Measurements from ENCODE around the gene LAX1. TPM values are rescaled to one million over a fixed set of nuclear protein-coding genes. Genes with fewer than 3 reads are reported as not detected.

Gene LAX1
- total and polyA plus RNA-seq, 4 experiments from 2014 or later: 5.5 to 41.2 (median 38.1) TPM

GRCh38 chr1:203799157-203799556 is 34.2 kb downstream of the LAX1 start:
- no peaks in the 10 kb centered on the region for H3K27me3 Mint-ChIP-seq
- Histone ChIP-seq H3K27ac (ENCODE audit: low read depth, low read length) (no peak overlapping the region), H3K4me3 (ENCODE audit: low read length in 2 of 2) (no peak overlapping the region), H3K36me3 (ENCODE audit: insufficient read depth, low read length) (peaks cover 19% of the 10 kb centered on the region), H3K9me3 (ENCODE audit: control insufficient read depth in 1 of 2, low read length in 2 of 2) (no peaks in the 10 kb centered on the region), H3K4me1 (ENCODE audit: insufficient read depth, low read length) (peaks cover 75% of the 10 kb centered on the region), H3K27me3 (ENCODE audit: insufficient read depth, low read length) (no peaks in the 10 kb centered on the region)
- intact Hi-C loops (cut with micrococcal nuclease): loop anchor here (5.0 to 10.0 kb wide), 4 partner anchors 54 to 1452 kb away; partner anchors contain the start of genes ATP2B4, PPP1R12B and RBBP5
- no peak for DNase-seq
- POLR2A ChIA-PET (ENCODE audit: partially characterized antibody): interaction anchor here (1.1 kb wide), 1 partner anchor 36 kb away, joined by 4 read pairs; no protein-coding TSS in a partner anchor
- CTCF ChIA-PET (ENCODE audit: partially characterized antibody): no interaction called here
- peak overlapping the region in 5 of 8 donors; percentile 1 to 66 (median 27) for H3K4me3 Mint-ChIP-seq
- peak overlapping the region in 2 of 7 donors; percentile 69 to 76 for H3K27ac Mint-ChIP-seq
- peaks cover 0 to 2% (median 0%) of the 10 kb centered on the region in 8 donors for H3K9me3 Mint-ChIP-seq
- H3K4me1 Mint-ChIP-seq: peaks cover 51 to 86% (median 68%) of the 10 kb centered on the region in 4 donors
- H3K36me3 Mint-ChIP-seq: peaks cover 28 to 57% of the 10 kb centered on the region in 2 donors

- Histone ChIP-seq H3K27me3 (ENCODE audit: insufficient read depth, low read length) (no peaks in the 10 kb centered on the region), H3K4me3 (ENCODE audit: low read length in 2 of 2) (no peak overlapping the region), H3K9me3 (ENCODE audit: control insufficient read depth in 1 of 2, low read length in 2 of 2) (no peaks in the 10 kb centered on the region), H3K4me1 (ENCODE audit: insufficient read depth, low read length) (peaks cover 71% of the 10 kb centered on the region), H3K36me3 (ENCODE audit: insufficient read depth, low read length) (peaks cover 19% of the 10 kb centered on the region), H3K27ac (ENCODE audit: low read depth, low read length) (no peak overlapping the region)
- peaks cover 32 to 62% of the 10 kb centered on the region in 2 donors for H3K36me3 Mint-ChIP-seq
- peak overlapping the region; percentile 13 to 80 (median 69) for H3K27ac Mint-ChIP-seq
- H3K4me3 Mint-ChIP-seq: peak overlapping the region in 6 of 8 donors; percentile 3 to 66 (median 16)
- intact Hi-C loops (cut with micrococcal nuclease): loop anchor here (5.0 to 10.0 kb wide), 4 partner anchors 55 to 1453 kb away; partner anchors contain the start of genes ATP2B4, PPP1R12B and RBBP5
- DNase-seq: no peak
- H3K4me1 Mint-ChIP-seq: peaks cover 53 to 88% (median 67%) of the 10 kb centered on the region in 4 donors
- ChIA-PET POLR2A (ENCODE audit: partially characterized antibody) (interaction anchor here (0.8 kb wide), 1 partner anchor 23 kb away, joined by 3 read pairs; no protein-coding TSS in a partner anchor), CTCF (ENCODE audit: partially characterized antibody) (no interaction called here)
- peaks cover 0 to 2% (median 0%) of the 10 kb centered on the region in 8 donors for H3K9me3 Mint-ChIP-seq
- no peaks in the 10 kb centered on the region for H3K27me3 Mint-ChIP-seq
Observed at GRCh38 chr1:203799971-203800370, 35.0 kb downstream of the LAX1 start.

GRCh38 chr1:203805689-203806088 is 40.7 kb downstream of the LAX1 start:
- Histone ChIP-seq H3K9me3 (ENCODE audit: control insufficient read depth in 1 of 2, low read length in 2 of 2) (no peaks in the 10 kb centered on the region), H3K27me3 (ENCODE audit: insufficient read depth, low read length) (no peaks in the 10 kb centered on the region), H3K36me3 (ENCODE audit: insufficient read depth, low read length) (peaks cover 5% of the 10 kb centered on the region), H3K4me3 (ENCODE audit: low read length in 2 of 2) (no peak overlapping the region), H3K4me1 (ENCODE audit: insufficient read depth, low read length) (peaks cover 24% of the 10 kb centered on the region), H3K27ac (ENCODE audit: low read depth, low read length) (no peak overlapping the region)
- ChIA-PET CTCF (ENCODE audit: partially characterized antibody) (no interaction called here), POLR2A (ENCODE audit: partially characterized antibody) (no interaction called here)
- Mint-ChIP-seq H3K27me3 (no peaks in the 10 kb centered on the region), H3K36me3 (peaks cover 31 to 47% of the 10 kb centered on the region in 2 donors), H3K4me1 (peaks cover 26 to 49% (median 41%) of the 10 kb centered on the region in 4 donors), H3K9me3 (no peaks in the 10 kb centered on the region), H3K4me3 (no peak overlapping the region), H3K27ac (peak overlapping the region in 2 of 7 donors; percentile 1 to 7)
- intact Hi-C loops (cut with micrococcal nuclease): no loop called here
- no peak for DNase-seq

GRCh38 chr1:203807196-203807595 is 42.2 kb downstream of the LAX1 start:
- no peak for DNase-seq
- Histone ChIP-seq H3K4me1 (ENCODE audit: insufficient read depth, low read length) (peaks cover 9% of the 10 kb centered on the region), H3K9me3 (ENCODE audit: control insufficient read depth in 1 of 2, low read length in 2 of 2) (no peaks in the 10 kb centered on the region), H3K36me3 (ENCODE audit: insufficient read depth, low read length) (peaks cover 5% of the 10 kb centered on the region), H3K27me3 (ENCODE audit: insufficient read depth, low read length) (no peaks in the 10 kb centered on the region), H3K27ac (ENCODE audit: low read depth, low read length) (no peak overlapping the region), H3K4me3 (ENCODE audit: low read length in 2 of 2) (no peak overlapping the region)
- Mint-ChIP-seq H3K4me1 (peaks cover 25 to 51% (median 33%) of the 10 kb centered on the region in 4 donors), H3K9me3 (no peaks in the 10 kb centered on the region), H3K27me3 (no peaks in the 10 kb centered on the region), H3K27ac (peak overlapping the region in 4 of 7 donors; percentile 25 to 70 (median 52)), H3K4me3 (no peak overlapping the region), H3K36me3 (peaks cover 34 to 55% of the 10 kb centered on the region in 2 donors)
- intact Hi-C loops (cut with micrococcal nuclease): no loop called here
- ChIA-PET CTCF (ENCODE audit: partially characterized antibody) (interaction anchor here (0.8 kb wide), 1 partner anchor 9 kb away, joined by 3 read pairs; no protein-coding TSS in a partner anchor), POLR2A (ENCODE audit: partially characterized antibody) (interaction anchor here (1.1 kb wide), 1 partner anchor 42 kb away, joined by 4 read pairs; the partner anchor contains the start of gene LAX1)

- H3K9me3 ChIP-seq (ENCODE audit: control insufficient read depth in 1 of 2, low read length in 2 of 2): no peaks in the 10 kb centered on the region
- Mint-ChIP-seq H3K36me3 (peaks cover 38 to 55% of the 10 kb centered on the region in 2 donors), H3K27me3 (no peaks in the 10 kb centered on the region), H3K9me3 (peaks cover 0 to 4% (median 0%) of the 10 kb centered on the region in 8 donors), H3K4me1 (peaks cover 19 to 28% (median 26%) of the 10 kb centered on the region in 4 donors), H3K27ac (peak overlapping the region in 5 of 7 donors; percentile 52 to 84 (median 62)), H3K4me3 (peak overlapping the region in 2 of 8 donors; percentile 6 to 34)
- no peaks in the 10 kb centered on the region for H3K4me1 ChIP-seq (ENCODE audit: insufficient read depth, low read length)
- H3K27me3 ChIP-seq (ENCODE audit: insufficient read depth, low read length): no peaks in the 10 kb centered on the region
- CTCF ChIA-PET (ENCODE audit: partially characterized antibody): interaction anchor here (0.7 kb wide), 1 partner anchor 310 kb away, joined by 3 read pairs; no protein-coding TSS in a partner anchor
- no peak for DNase-seq
- no peak overlapping the region for H3K27ac ChIP-seq (ENCODE audit: low read depth, low read length)
- intact Hi-C loops (cut with micrococcal nuclease): no loop called here
- POLR2A ChIA-PET (ENCODE audit: partially characterized antibody): interaction anchor here (0.8 to 1.0 kb wide), 2 partner anchors 131 to 161 kb away, joined by 3 read pairs; no protein-coding TSS in a partner anchor
- H3K36me3 ChIP-seq (ENCODE audit: insufficient read depth, low read length): peaks cover 14% of the 10 kb centered on the region
- no peak overlapping the region for H3K4me3 ChIP-seq (ENCODE audit: low read length in 2 of 2)
Observed at GRCh38 chr1:203813581-203814341, 48.8 kb downstream of the LAX1 start.

- peaks cover 53 to 70% of the 10 kb centered on the region in 2 donors for H3K36me3 Mint-ChIP-seq
Observed at GRCh38 chr1:203818399-203818798, 53.4 kb downstream of the LAX1 start.

GRCh38 chr1:203823306-203823705 is 58.3 kb downstream of the LAX1 start:
- no peak overlapping the region for H3K4me3 Mint-ChIP-seq
- peak overlapping the region in 1 of 7 donors; percentile 29 for H3K27ac Mint-ChIP-seq
- no peaks in the 10 kb centered on the region for H3K9me3 ChIP-seq (ENCODE audit: control insufficient read depth in 1 of 2, low read length in 2 of 2)
- H3K4me1 Mint-ChIP-seq: peaks cover 22 to 32% (median 27%) of the 10 kb centered on the region in 4 donors
- no peak overlapping the region for H3K4me3 ChIP-seq (ENCODE audit: low read length in 2 of 2)
- H3K36me3 Mint-ChIP-seq: peaks cover 54 to 69% of the 10 kb centered on the region in 2 donors
- no peak for DNase-seq
- intact Hi-C loops (cut with micrococcal nuclease): loop anchor here (10.0 kb wide), 1 partner anchor 199 kb away; the partner anchor contains the start of gene ATP2B4
- no peaks in the 10 kb centered on the region for H3K27me3 Mint-ChIP-seq
- no peaks in the 10 kb centered on the region for H3K4me1 ChIP-seq (ENCODE audit: insufficient read depth, low read length)
- no peak overlapping the region for H3K27ac ChIP-seq (ENCODE audit: low read depth, low read length)
- H3K27me3 ChIP-seq (ENCODE audit: insufficient read depth, low read length): no peaks in the 10 kb centered on the region
- peaks cover 59% of the 10 kb centered on the region for H3K36me3 ChIP-seq (ENCODE audit: insufficient read depth, low read length)
- ChIA-PET CTCF (ENCODE audit: partially characterized antibody) (no interaction called here), POLR2A (ENCODE audit: partially characterized antibody) (no interaction called here)
- H3K9me3 Mint-ChIP-seq: peaks cover 0 to 1% (median 0%) of the 10 kb centered on the region in 8 donors

More at GRCh38 chr1:203818399-203818798, 53.4 kb downstream of the LAX1 start:
- ChIA-PET POLR2A (ENCODE audit: partially characterized antibody) (interaction anchor here (0.8 to 1.3 kb wide), 2 partner anchors 53 to 144 kb away, joined by 3 to 4 read pairs; partner anchors contain the start of gene LAX1), CTCF (ENCODE audit: partially characterized antibody) (no interaction called here)
- peaks cover 44% of the 10 kb centered on the region for H3K36me3 ChIP-seq (ENCODE audit: insufficient read depth, low read length)
- H3K4me1 Mint-ChIP-seq: peaks cover 21 to 37% (median 30%) of the 10 kb centered on the region in 4 donors
- no peak overlapping the region for H3K4me3 ChIP-seq (ENCODE audit: low read length in 2 of 2)
- no peaks in the 10 kb centered on the region for H3K9me3 ChIP-seq (ENCODE audit: control insufficient read depth in 1 of 2, low read length in 2 of 2)
- intact Hi-C loops (cut with micrococcal nuclease): no loop called here
- H3K4me1 ChIP-seq (ENCODE audit: insufficient read depth, low read length): no peaks in the 10 kb centered on the region
- no peak overlapping the region for H3K4me3 Mint-ChIP-seq
- H3K27ac Mint-ChIP-seq: no peak overlapping the region
- H3K27ac ChIP-seq (ENCODE audit: low read depth, low read length): no peak overlapping the region
- peaks cover 0 to 4% (median 0%) of the 10 kb centered on the region in 8 donors for H3K9me3 Mint-ChIP-seq
- no peaks in the 10 kb centered on the region for H3K27me3 Mint-ChIP-seq
- no peaks in the 10 kb centered on the region for H3K27me3 ChIP-seq (ENCODE audit: insufficient read depth, low read length)
- DNase-seq: no peak
